B cell (primary cell): ENCODE data around the gene WDR43. TPM values are rescaled to one million over a fixed set of nuclear protein-coding genes. Genes with fewer than 3 reads are reported as not detected.

Experiments
- ATAC-seq: fragments of 200-7000 bp; cut with Tn5 transposase; one replicate; pipeline ENCODE4 v1.10.0; 2021; ENCODE audit warnings: low read depth, mild to moderate bottlenecking, moderate number of reproducible peaks, moderate library complexity
- CTCF ChIA-PET: fragments of 350-600 bp; sonication (Branson Sonifier 250); formaldehyde crosslinking; loops from one replicate; lab custom pipeline; 2021; ENCODE audit warnings: antibody characterized with exemption, inconsistent platforms; lab: Charles Lee
- POLR2A ChIA-PET: fragments of 350-600 bp; sonication (Branson Sonifier 250); formaldehyde crosslinking; loops from one replicate; lab custom pipeline; 2021; ENCODE audit warnings: antibody characterized with exemption; lab: Charles Lee
- DNase-seq: peaks from one replicate; pipeline ENCODE4 v3.0.0; 2013
- H2AFZ ChIP-seq: 2 replicates; pipeline ENCODE4 v1.6.1; 2012; ENCODE audit warnings: mild to moderate bottlenecking, low read depth, low read length; ENCODE audit not compliant: insufficient read depth, poor library complexity, severe bottlenecking
- H3K27ac ChIP-seq, 2 donors: 1 replicate in 1 of 2; 2 replicates in 1 of 2; pipeline ENCODE4 v1.5.1; 2012 to 2013; ENCODE audit warnings: low read length in 2 of 2, mild to moderate bottlenecking in 2 of 2, moderate library complexity in 1 of 2
- H3K27me3 ChIP-seq, 4 experiments: fragments of 200-600 bp in 1 of 4; sonication (generic) in 1 of 4; replicated peaks in 1 of 4; 1 replicate in 2 of 4; 2 replicates in 2 of 4; pipeline versions ENCODE4 v1.6.1 to v1.7.0; 2013 to 2016; ENCODE audit warnings: low read length in 3 of 4, mild to moderate bottlenecking in 2 of 4, mixed read lengths in 1 of 4, moderate library complexity in 1 of 4; ENCODE audit not compliant: insufficient read depth in 4 of 4, control insufficient read depth in 3 of 4; ENCODE audit errors: control extremely low read depth in 1 of 4
- H3K36me3 ChIP-seq, 2 experiments: replicated peaks in 1 of 2; 1 replicate in 1 of 2; 2 replicates in 1 of 2; pipeline versions ENCODE4 v1.6.1 to v1.7.1; 2013; ENCODE audit warnings: low read length in 1 of 2; ENCODE audit not compliant: insufficient read depth in 2 of 2, control insufficient read depth in 1 of 2; ENCODE audit errors: control extremely low read depth in 1 of 2, extremely low read depth in 1 of 2
- H3K4me1 ChIP-seq, 2 donors: fragments of 200-600 bp in 1 of 2; sonication (generic) in 1 of 2; 1 replicate in 1 of 2; 2 replicates in 1 of 2; pipeline versions ENCODE4 v1.5.1 to v1.6.1; 2013 to 2017; ENCODE audit warnings: low read length in 2 of 2; ENCODE audit not compliant: control insufficient read depth in 2 of 2, insufficient read depth in 2 of 2
- H3K4me2 ChIP-seq: replicated peaks from 2 replicates; pipeline ENCODE3; 2012; ENCODE audit warnings: mild to moderate bottlenecking, low read depth, low read length; ENCODE audit not compliant: poor library complexity, severe bottlenecking
- H3K4me3 ChIP-seq, 5 experiments: fragments of 200-600 bp in 1 of 5; sonication (generic) in 1 of 5; 1 replicate in 3 of 5; 2 replicates in 2 of 5; pipeline versions ENCODE4 v1.5.1 to v1.7.0; 2011 to 2016; ENCODE audit warnings: low read length in 4 of 5, mild to moderate bottlenecking in 4 of 5, low read depth in 2 of 5, control low read depth in 1 of 5, moderate library complexity in 1 of 5; ENCODE audit not compliant: insufficient read depth in 1 of 5; ENCODE audit errors: control extremely low read depth in 1 of 5, extremely low read depth in 1 of 5
- H3K79me2 ChIP-seq: fragments of 200-600 bp; sonication (generic); one replicate; pipeline ENCODE4 v1.6.0; 2016; ENCODE audit warnings: low read length; ENCODE audit not compliant: control insufficient read depth, insufficient read depth
- H3K9ac ChIP-seq: fragments of 200-600 bp; sonication (generic); 2 replicates; pipeline ENCODE4 v1.6.1; 2017; ENCODE audit warnings: mild to moderate bottlenecking, low read length, moderate library complexity
- H3K9me3 ChIP-seq, 3 donors: one replicate each; pipeline versions ENCODE4 v1.6.1 to v1.7.1; 2013; ENCODE audit warnings: low read length in 2 of 3; ENCODE audit not compliant: control insufficient read depth in 2 of 3, insufficient read depth in 1 of 3; ENCODE audit errors: control extremely low read depth in 1 of 3
- H4K20me1 ChIP-seq: 2 replicates; pipeline ENCODE4 v1.6.0; 2012; ENCODE audit warnings: mild to moderate bottlenecking, low read length; ENCODE audit not compliant: insufficient read depth, control insufficient read depth, poor library complexity, severe bottlenecking
- H3K27ac Mint-ChIP-seq: one replicate; pipeline ENCODE4 v1.8.0; 2021; ENCODE audit warnings: mixed read lengths
- H3K27me3 Mint-ChIP-seq: one replicate; pipeline ENCODE4 v1.8.0; 2021; ENCODE audit warnings: mixed read lengths
- H3K4me1 Mint-ChIP-seq: one replicate; pipeline ENCODE4 v1.8.0; 2021; ENCODE audit warnings: mixed read lengths
- H3K4me3 Mint-ChIP-seq: one replicate; pipeline ENCODE4 v1.8.0; 2021; ENCODE audit warnings: mixed read lengths
- H3K9me3 Mint-ChIP-seq: one replicate; pipeline ENCODE4 v1.8.0; 2022; ENCODE audit warnings: mixed read lengths; ENCODE audit not compliant: insufficient read depth
- CTCF ChIP-seq: fragments of 200-600 bp; IDR thresholded peaks from one replicate; pipeline ENCODE4 v1.8.0; 2022; ENCODE audit warnings: antibody characterized with exemption, mild to moderate bottlenecking
- EZH2 ChIP-seq: IDR thresholded peaks from 2 replicates; pipeline ENCODE4 v1.6.1; 2012; ENCODE audit warnings: borderline replicate concordance, low read depth, mild to moderate bottlenecking, moderate library complexity, low read length; ENCODE audit not compliant: insufficient read depth, poor library complexity, severe bottlenecking
- WGBS: methylation state at CpG from one replicate; pipeline ENCODE4 v1.1.5; 2013; ENCODE audit warnings: missing lambda C conversion rate; ENCODE audit not compliant: insufficient coverage; 5-methylcytosine and 5-hydroxymethylcytosine counted together
- intact Hi-C: fragments of 100-400 bp; cut with micrococcal nuclease; formaldehyde crosslinking; loops from one replicate; pipeline ENCODE4 v1.10.0; 2022
- polyA plus RNA-seq: library from polyadenylated mRNA; depleted of rRNA; stranded (reverse); fragments of >200 nt; gene quantifications from 2 replicates; pipeline ENCODE4 v1.2.3, GENCODE V29; 2012
- total RNA-seq, 2 donors: library from RNA; stranded (reverse); fragments of 120-200 nt in 1 of 2; gene quantifications; 1 replicate in 1 of 2; 2 replicates in 1 of 2; pipeline versions ENCODE4 v1.2.3 to v1.2.4, GENCODE V29; 2013 to 2022

WDR43 gene
- total and polyA plus RNA-seq, 2 donors (not counting 1 experiment from before 2014, with no cell fraction given), result 22.5 to 51.0 TPM

GRCh38 chr2:28995765-28996750, 101.6 kb downstream of the WDR43 start:
- Histone ChIP-seq H3K4me1 (peaks cover 7 to 11% of the 10 kb centered on the region in 2 donors), H3K9me3 (no peaks in the 10 kb centered on the region), H3K9ac (no peak overlapping the region), H4K20me1 (no peaks in the 10 kb centered on the region), H3K27me3 (peaks cover 0 to 5% (median 0%) of the 10 kb centered on the region in 4 experiments), H3K4me2 (no peak overlapping the region), H3K36me3 (no peaks in the 10 kb centered on the region), H3K79me2 (no peaks in the 10 kb centered on the region), H3K27ac (no peak overlapping the region), H3K4me3 (no peak overlapping the region), H2AFZ (no peak overlapping the region)
- intact Hi-C loops, result no loop called here
- Mint-ChIP-seq H3K27ac (no peak overlapping the region), H3K4me1 (peaks cover 10% of the 10 kb centered on the region), H3K9me3 (no peaks in the 10 kb centered on the region), H3K27me3 (peaks cover 18% of the 10 kb centered on the region), H3K4me3 (no peak overlapping the region)
- TF ChIP-seq CTCF (no peak), EZH2 (no peak)
- ChIA-PET POLR2A (interaction anchor here (0.6 kb wide), 1 partner anchor 52 kb away, joined by 6 read pairs; no protein-coding TSS in a partner anchor), CTCF (interaction anchor here (0.7 kb wide), 1 partner anchor 1151 kb away, joined by 4 read pairs; the partner anchor contains the start of gene YPEL5)
- ATAC-seq (no peak), DNase-seq (no peak)
- 71% methylated on average over 6 of the region's 6 CpGs for WGBS
